Keratinocyte (primary cell): ENCODE data around the gene POLD1. TPM values are rescaled to one million over a fixed set of nuclear protein-coding genes. Genes with fewer than 3 reads are reported as not detected.

ENCODE experiments used
- DNase-seq: peaks from one replicate; pipeline ENCODE4 v3.0.0-alpha.2; 2011; ENCODE audit warnings: low read depth, missing footprints, low spot score
- FAIRE-seq: peaks from 2 replicates; lab custom pipeline; 2011; peaks lifted over from hg19 to GRCh38; lab: Jason Lieb, UNC
- H2AFZ ChIP-seq: 2 replicates; pipeline ENCODE4 v1.6.0; 2012; ENCODE audit warnings: low read length, control low read depth, inconsistent platforms; ENCODE audit not compliant: control insufficient read depth
- H3K27ac ChIP-seq: 2 replicates; pipeline ENCODE4 v1.5.1; 2011; ENCODE audit warnings: low read length; ENCODE audit not compliant: control insufficient read depth, insufficient read depth
- H3K27me3 ChIP-seq: 3 replicates; pipeline ENCODE4 v1.6.0; 2011; ENCODE audit warnings: low read length; ENCODE audit not compliant: control insufficient read depth, insufficient read depth; ENCODE audit errors: extremely low read depth
- H3K36me3 ChIP-seq, 2 experiments: 2 replicates in 1 of 2; 3 replicates in 1 of 2; pipeline ENCODE4 v1.5.1; 2011; ENCODE audit warnings: low read length in 2 of 2, mild to moderate bottlenecking in 1 of 2; ENCODE audit not compliant: control insufficient read depth in 2 of 2, insufficient read depth in 2 of 2; ENCODE audit errors: extremely low read depth in 1 of 2
- H3K4me1 ChIP-seq: 3 replicates; pipeline ENCODE4 v1.5.1; 2011; ENCODE audit warnings: low read length; ENCODE audit not compliant: control insufficient read depth, insufficient read depth; ENCODE audit errors: extremely low read depth
- H3K4me2 ChIP-seq: 3 replicates; pipeline ENCODE4 v1.6.0; 2011; ENCODE audit warnings: low read depth, low read length; ENCODE audit not compliant: control insufficient read depth, insufficient read depth; ENCODE audit errors: extremely low read depth
- H3K4me3 ChIP-seq, 3 experiments: fragments of 200-600 bp in 1 of 3; sonication (generic) in 1 of 3; 2 replicates in 2 of 3; 3 replicates in 1 of 3; pipeline ENCODE4 v1.5.1; 2011 to 2016; ENCODE audit warnings: low read length in 3 of 3, mild to moderate bottlenecking in 3 of 3, control low read depth in 2 of 3, inconsistent platforms in 1 of 3, low read depth in 1 of 3, mixed read lengths in 1 of 3, mixed run types in 1 of 3, moderate library complexity in 1 of 3; ENCODE audit not compliant: control insufficient read depth in 2 of 3, insufficient read depth in 2 of 3; ENCODE audit errors: extremely low read depth in 1 of 3
- H3K79me2 ChIP-seq: 2 replicates; pipeline ENCODE4 v1.6.0; 2012; ENCODE audit warnings: low read length; ENCODE audit not compliant: control insufficient read depth, insufficient read depth
- H3K9ac ChIP-seq: 3 replicates; pipeline ENCODE4 v1.6.0; 2011; ENCODE audit warnings: low read length; ENCODE audit not compliant: control insufficient read depth, insufficient read depth; ENCODE audit errors: extremely low read depth
- H3K9me1 ChIP-seq: 3 replicates; pipeline ENCODE4 v1.6.0; 2011; ENCODE audit warnings: low read length; ENCODE audit not compliant: control insufficient read depth, insufficient read depth; ENCODE audit errors: extremely low read depth
- H3K9me3 ChIP-seq: 2 replicates; pipeline ENCODE4 v1.5.1; 2012; ENCODE audit warnings: low read depth, low read length; ENCODE audit not compliant: control insufficient read depth
- H4K20me1 ChIP-seq: 3 replicates; pipeline ENCODE4 v1.6.0; 2011; ENCODE audit warnings: low read length; ENCODE audit not compliant: control insufficient read depth, insufficient read depth; ENCODE audit errors: extremely low read depth
- CTCF ChIP-seq, 3 experiments: IDR thresholded peaks in 1 of 3; conservative IDR thresholded peaks in 1 of 3; optimal IDR thresholded peaks in 1 of 3; 2 replicates in 2 of 3; 3 replicates in 1 of 3; pipeline versions ENCODE3 to v1.5.1; 2011; ENCODE audit warnings: low read length in 3 of 3, mild to moderate bottlenecking in 3 of 3, moderate library complexity in 2 of 3, control low read depth in 1 of 3, inconsistent platforms in 1 of 3; ENCODE audit not compliant: insufficient read depth in 2 of 3; ENCODE audit errors: extremely low read depth in 1 of 3
- EZH2 ChIP-seq: IDR thresholded peaks from one replicate; pipeline ENCODE4 v1.6.1; 2012; ENCODE audit warnings: inconsistent platforms, mild to moderate bottlenecking, low read length, moderate library complexity
- dilution Hi-C: fragments of 300-500 bp; cut with MboI; formaldehyde crosslinking; loops from one replicate; pipeline ENCODE4 v1.7.0; 2020; ENCODE audit warnings: low sequenced_read_pairs; ENCODE audit not compliant: extremely low pct_ligation_motif_present
- polyA plus RNA-seq, 5 experiments: library from polyadenylated mRNA; depleted of rRNA in 3 of 5; stranded (reverse) in 3 of 5; stranded (forward) in 1 of 5; unstranded in 1 of 5; fragments of >200 nt; gene quantifications; 1 replicate in 1 of 5; 2 replicates in 3 of 5; 3 replicates in 1 of 5; pipeline versions ENCODE4 v1.2.1 to v1.2.3, GENCODE V29; 2011 to 2012; ENCODE audit warnings: missing spikeins in 2 of 5, low read depth in 1 of 5, low replicate concordance in 1 of 5

Gene POLD1
- polyA plus RNA-seq, 1 donor (not counting 4 experiments of a cell fraction or from before 2014, with no cell fraction given): 8.7 TPM

GRCh38 chr19:50423279-50424113, 39.3 kb downstream of the POLD1 start:
- Histone ChIP-seq H3K27ac (no peak overlapping the region), H3K27me3 (peaks cover 15% of the 10 kb centered on the region)
- dilution Hi-C loops: no loop called here

GRCh38 chr19:50425581-50425980, 41.4 kb downstream of the POLD1 start:
- Histone ChIP-seq H4K20me1 (no peaks in the 10 kb centered on the region), H3K27me3 (no peaks in the 10 kb centered on the region), H2AFZ (no peak overlapping the region), H3K79me2 (no peaks in the 10 kb centered on the region), H3K9me1 (no peaks in the 10 kb centered on the region), H3K27ac (no peak overlapping the region), H3K9ac (no peak overlapping the region), H3K36me3 (no peaks in the 10 kb centered on the region), H3K4me2 (no peak overlapping the region), H3K4me1 (no peaks in the 10 kb centered on the region), H3K9me3 (no peaks in the 10 kb centered on the region), H3K4me3 (no peak overlapping the region)
- no peak for TF ChIP-seq CTCF (optimal IDR thresholded peaks at IDR 0.05 in 1 of 3, IDR thresholded peaks at IDR 0.05 in 1 of 3, conservative IDR thresholded peaks at IDR 0.05 in 1 of 3; ENCODE audit: extremely low read depth in 1 of 3, insufficient read depth in 2 of 3, low read length in 3 of 3)
- no peak for TF ChIP-seq EZH2
- no peak for FAIRE-seq
- DNase-seq: no peak
- dilution Hi-C loops: no loop called here

More at GRCh38 chr19:50423279-50424113, 39.3 kb downstream of the POLD1 start:
- H3K4me2 ChIP-seq: no peak overlapping the region
- no peaks in the 10 kb centered on the region for H3K9me1 ChIP-seq
- H3K4me1 ChIP-seq: no peaks in the 10 kb centered on the region
- H3K36me3 ChIP-seq: no peaks in the 10 kb centered on the region
- FAIRE-seq: no peak
- no peaks in the 10 kb centered on the region for H3K79me2 ChIP-seq
- no peak overlapping the region for H2AFZ ChIP-seq
- H3K9me3 ChIP-seq: no peaks in the 10 kb centered on the region
- H4K20me1 ChIP-seq: no peaks in the 10 kb centered on the region
- no peak for DNase-seq
- no peak overlapping the region for H3K9ac ChIP-seq
- no peak overlapping the region for H3K4me3 ChIP-seq
- TF ChIP-seq CTCF (optimal IDR thresholded peaks at IDR 0.05 in 1 of 3, IDR thresholded peaks at IDR 0.05 in 1 of 3, conservative IDR thresholded peaks at IDR 0.05 in 1 of 3; ENCODE audit: extremely low read depth in 1 of 3, insufficient read depth in 2 of 3, low read length in 3 of 3) (no peak), EZH2 (no peak)
